KBM-7 (cell line): ENCODE results near the gene ABHD17A.

Source experiments
- DNase-seq: peaks from one replicate; pipeline ENCODE4 v3.0.0-alpha.2; 2015
- in situ Hi-C: fragments of 300-500 bp; cut with MboI; formaldehyde crosslinking; loops from 2 replicates; pipeline ENCODE4 v1.14.3; 2020; ENCODE audit warnings: low sequenced_read_pairs, low pct_unique_long_range_greater_than_20kb, mixed read lengths

ABHD17A gene

DNA sequence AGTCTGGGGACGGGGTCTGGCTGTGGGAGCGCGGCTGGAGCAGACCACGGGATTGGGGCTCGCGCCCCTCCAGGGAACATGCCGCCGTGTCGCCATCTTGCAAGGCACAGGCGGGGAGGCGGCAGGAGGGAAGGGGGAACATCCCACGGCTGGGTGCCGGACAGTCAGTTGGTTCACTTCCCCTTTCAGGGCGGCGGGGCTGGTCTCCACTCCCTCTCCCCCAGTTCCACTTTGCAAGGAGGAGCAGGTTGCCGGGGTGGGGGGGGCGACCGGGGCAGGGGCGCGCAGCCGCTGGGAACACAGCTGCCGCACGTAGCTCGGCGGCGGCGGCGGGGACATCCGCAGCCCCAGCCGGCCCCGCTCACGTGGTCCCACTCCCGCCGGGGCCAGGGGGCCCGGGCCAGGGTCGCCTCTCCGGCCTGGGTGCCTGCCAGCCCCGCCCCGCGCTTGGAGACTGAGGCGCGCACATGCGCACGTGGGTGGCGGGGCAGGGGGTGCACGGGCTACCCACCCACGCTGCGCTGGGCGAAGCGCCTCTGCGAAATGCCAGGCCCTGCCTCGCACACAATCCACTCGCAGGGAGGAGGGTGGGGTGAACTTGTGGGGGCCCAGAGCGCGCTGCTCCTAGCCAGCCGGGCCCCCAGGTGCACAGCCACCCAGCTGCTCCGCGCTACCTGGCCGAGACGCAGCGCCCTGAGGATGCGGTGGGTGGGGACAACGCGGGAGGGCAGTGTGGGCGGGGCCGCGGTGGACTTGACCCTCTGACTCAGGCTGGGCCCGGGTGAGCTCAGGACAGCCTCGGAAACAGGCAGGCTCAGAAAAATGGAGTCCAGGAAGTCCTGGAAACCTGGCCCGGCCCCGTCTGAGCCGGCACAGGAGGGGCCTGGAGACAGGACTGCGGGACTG is 28.3 kb downstream of the ABHD17A start:
- peak; percentile 95 for DNase-seq
- in situ Hi-C loops = no loop called here

DNA sequence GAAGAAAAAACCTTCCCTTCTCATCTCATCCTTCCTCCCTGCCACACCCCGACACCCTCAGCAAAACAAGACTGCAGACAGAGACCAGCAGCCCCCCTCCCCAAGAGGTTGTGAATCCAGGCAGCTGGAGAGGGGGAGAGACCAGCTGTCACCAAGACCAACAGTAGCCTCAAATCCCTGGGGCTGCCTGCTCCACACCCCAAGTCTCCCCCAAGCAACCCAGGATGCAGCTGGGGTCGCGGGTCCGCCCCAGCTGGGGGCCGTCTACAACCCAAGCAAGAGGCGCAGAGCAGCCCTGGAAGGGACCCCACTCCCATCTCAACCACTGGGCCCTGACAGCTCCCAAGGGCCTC is 29.0 kb downstream of the ABHD17A start:
- in situ Hi-C loops = no loop called here
- no peak for DNase-seq

DNA sequence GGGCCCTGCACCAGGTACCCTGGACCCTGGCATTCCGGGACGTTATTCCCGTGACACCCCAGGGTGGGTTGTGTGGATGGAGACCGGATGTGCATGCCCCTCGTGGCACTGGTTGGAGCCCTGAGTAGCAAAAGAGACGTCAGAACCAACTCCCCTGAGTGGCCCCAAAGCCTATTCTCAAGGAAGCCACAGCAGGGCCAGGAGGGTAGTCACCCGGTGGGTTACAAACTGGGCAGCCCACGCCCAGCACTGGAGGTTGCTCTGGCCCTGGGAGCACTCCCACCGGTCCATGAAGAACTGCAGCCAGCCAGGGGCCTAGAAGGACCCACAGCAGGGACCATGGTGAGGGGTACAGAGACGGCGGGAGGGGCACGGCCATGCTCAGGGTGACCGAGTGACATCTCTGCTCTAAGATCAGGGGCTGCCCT is 29.5 kb downstream of the ABHD17A start:
- DNase-seq = no peak
- in situ Hi-C loops = no loop called here

DNA sequence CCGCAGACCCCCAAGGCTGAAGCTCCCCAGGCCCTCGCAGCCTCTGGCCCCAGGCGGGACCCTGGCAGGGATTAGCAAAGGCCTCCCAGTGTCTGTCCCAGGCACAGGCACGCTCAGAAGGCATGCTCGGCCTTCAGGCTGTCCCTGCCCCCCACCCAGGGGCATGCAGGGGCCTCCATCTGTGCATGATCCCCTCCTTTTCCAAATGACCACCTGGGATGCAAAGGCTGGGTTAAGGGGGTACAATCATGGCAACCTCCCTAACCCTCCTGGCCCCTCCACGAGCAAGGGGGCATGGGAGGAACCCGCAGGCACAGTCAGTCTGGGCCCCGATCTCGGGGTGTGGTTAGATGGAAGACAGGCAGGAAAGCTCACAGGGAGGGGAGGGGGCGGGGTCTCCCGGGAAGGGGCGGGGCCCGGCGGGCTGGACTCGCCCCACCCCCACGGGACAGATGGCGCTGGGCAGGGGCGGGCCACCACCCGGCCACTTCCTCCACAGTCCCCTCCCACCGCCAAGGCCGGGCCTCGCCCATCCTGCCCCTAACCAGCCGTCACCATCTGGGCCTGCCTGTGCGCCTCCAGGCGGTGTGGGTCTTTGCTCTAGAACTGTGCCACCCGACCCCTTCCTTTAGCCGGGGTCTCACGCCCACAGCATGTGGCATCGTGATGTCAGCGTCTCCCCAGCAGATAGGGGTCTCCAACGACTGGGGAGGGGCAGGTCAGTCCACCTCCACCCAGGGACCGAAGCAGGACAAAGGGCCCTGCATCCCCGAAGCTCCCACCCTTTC is 30.1 kb downstream of the ABHD17A start:
- DNase-seq = peak; percentile 86
- in situ Hi-C loops = no loop called here

- in situ Hi-C loops = no loop called here
- no peak for DNase-seq
Observed at GRCh38 chr19:1854542-1855039, 30.7 kb downstream of the ABHD17A start.

- in situ Hi-C loops = no loop called here
Observed at GRCh38 chr19:1854039-1854541, 31.2 kb downstream of the ABHD17A start.

GRCh38 chr19:1853295-1854038 is 31.8 kb downstream of the ABHD17A start:
- in situ Hi-C loops = no loop called here
- DNase-seq = peak; percentile 92

More at GRCh38 chr19:1854039-1854541, 31.2 kb downstream of the ABHD17A start:
- no peak for DNase-seq

GRCh38 chr19:1852581-1853128 is 32.6 kb downstream of the ABHD17A start:
- in situ Hi-C loops = no loop called here
- DNase-seq = no peak

GRCh38 chr19:1851654-1852580 is 33.4 kb downstream of the ABHD17A start:
- in situ Hi-C loops = no loop called here

DNA sequence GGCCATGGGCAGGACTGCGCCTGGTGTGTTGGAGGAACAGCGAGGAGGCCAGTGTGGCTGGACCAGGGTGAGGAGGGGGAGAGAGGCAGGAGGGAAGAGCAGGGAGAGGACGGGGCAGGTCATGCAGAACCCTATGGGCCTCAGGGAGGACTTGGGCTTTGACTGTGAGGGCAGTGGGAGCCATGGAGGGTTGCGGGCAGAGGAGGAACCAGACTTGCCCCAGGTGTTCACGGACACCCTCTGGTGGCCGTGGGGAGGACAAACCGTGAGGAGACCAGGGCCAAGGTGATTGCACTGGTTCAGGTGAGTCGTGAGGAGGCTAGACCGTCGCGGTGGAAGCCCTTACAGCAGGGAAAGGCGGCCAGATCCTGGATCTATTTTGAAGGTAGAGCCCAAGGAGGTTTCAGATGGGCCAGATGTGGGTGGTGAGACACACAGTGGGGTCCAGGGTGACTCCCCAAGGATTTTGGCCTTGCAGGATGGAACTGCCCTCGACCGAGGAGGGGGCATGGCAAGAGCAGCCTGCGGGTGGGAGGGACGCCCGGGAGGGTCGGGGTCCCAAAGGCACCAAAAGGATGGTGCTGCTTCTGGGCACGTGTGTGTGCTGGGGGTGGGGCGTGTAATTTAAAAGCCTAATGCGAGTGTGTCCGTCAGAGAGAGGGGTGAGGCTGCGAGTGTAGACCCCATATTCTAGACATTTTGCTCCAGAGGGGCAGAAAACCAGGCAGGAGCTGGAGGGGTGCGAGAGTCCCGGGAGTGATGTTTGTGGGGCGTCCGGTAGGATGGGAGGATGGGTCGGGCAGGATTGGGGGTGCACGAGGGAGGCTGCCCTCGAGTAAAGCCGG is 34.3 kb downstream of the ABHD17A start:
- in situ Hi-C loops = no loop called here
- no peak for DNase-seq

More at GRCh38 chr19:1851654-1852580, 33.4 kb downstream of the ABHD17A start:
- DNase-seq = no peak

GRCh38 chr19:1849886-1850398 is 35.4 kb downstream of the ABHD17A start:
- in situ Hi-C loops = no loop called here
- DNase-seq = no peak

GRCh38 chr19:1849132-1849474 is 36.2 kb downstream of the ABHD17A start:
- in situ Hi-C loops = no loop called here
- no peak for DNase-seq

DNA sequence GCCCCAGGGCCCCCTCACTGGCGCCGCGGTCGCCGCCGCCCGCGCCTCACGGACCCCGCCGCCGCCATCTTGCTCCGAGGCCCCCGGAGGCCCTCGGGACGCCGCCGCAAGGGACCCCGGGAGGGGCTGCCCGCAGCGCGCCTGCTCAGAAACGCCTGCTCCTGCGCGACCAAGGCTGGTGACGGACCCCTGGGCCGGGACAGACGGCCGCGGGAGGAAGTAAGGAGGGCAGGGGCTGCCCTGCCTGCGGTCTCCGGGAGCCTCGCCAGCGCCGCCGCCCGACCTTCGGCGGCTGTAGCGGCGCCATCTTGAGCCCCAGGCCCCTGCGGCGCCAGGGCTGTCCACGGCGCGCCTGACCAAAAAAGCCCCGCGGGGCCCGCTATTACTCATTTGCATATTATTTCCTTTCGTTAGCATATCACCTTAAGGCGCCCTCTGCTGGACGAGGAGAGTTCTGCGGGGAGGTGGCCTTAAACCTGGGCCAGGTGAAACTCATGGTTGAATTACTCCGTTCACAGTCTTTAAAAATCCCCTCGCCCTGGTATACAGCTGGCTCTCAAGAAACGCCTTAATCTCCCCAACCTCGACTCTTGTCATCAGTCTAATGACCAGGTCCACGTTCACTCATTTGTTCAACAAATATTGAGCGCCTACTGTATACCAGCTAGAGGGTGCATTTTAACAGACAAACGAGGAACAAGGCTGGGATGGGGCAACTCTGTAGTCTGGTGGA is 36.7 kb downstream of the ABHD17A start, which contains the start of gene REXO1:
Gene REXO1 (minus strand): TSS at position 85 of the 733 bp plus-strand sequence. CDS start 125 bp downstream, outside the sequence.
- peak; percentile 99 for DNase-seq
- in situ Hi-C loops = no loop called here

- DNase-seq = no peak
- in situ Hi-C loops = no loop called here
Observed at GRCh38 chr19:1847684-1848398, 37.5 kb downstream of the ABHD17A start.

DNA sequence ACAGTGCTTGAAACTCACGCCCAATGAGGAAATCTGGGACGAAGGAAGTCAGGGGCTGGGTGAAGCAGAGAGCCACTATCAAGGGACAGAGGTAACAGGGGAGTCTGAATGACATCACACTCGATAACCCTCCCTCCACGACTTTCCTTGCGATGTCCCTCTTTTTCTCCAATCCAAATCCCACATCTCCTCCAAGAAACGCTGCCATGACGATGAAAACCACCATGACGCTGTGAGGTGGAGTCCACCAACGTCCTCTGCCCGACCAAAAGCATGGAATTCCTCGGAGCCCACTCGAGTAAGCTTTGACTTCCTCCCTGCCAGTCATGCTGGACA is 38.0 kb downstream of the ABHD17A start:
- DNase-seq = no peak
- in situ Hi-C loops = no loop called here
